ENCODE results near the gene GPAM. TPM values are rescaled to one million over a fixed set of nuclear protein-coding genes. Genes with fewer than 3 reads are reported as not detected.

Gene GPAM
- total and polyA plus RNA-seq, 2 of the 8 experiments (the other 6 are each of a cell fraction or from before 2014, with no cell fraction given), result 5.5 to 15.5 TPM

DNA sequence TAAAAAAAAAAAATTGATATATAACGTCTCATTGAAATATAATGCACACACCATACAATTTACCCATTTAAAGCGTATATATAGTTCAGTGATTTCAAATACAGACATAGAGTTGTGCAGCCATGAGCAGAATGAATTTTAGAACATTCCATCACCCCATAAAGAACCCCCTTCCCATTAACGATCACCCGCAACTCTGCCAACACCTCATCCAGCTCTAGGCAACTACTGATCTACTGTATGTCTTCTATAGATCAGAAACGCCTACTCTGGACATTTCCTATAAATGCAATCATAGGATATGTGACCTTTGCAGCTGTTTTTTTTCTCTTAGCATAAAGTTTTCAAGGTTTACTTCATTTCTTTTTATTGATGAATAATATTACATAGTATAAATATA lies 33.4 kb upstream of the GPAM start:
- Histone ChIP-seq H3K14ac (ENCODE audit: insufficient read length) (no peak overlapping the region), H2BK20ac (ENCODE audit: low read length) (no peak overlapping the region), H3K27me3 (replicated peaks in 1 of 4; ENCODE audit: control insufficient read depth in 3 of 4, extremely low read depth in 1 of 4, insufficient read depth in 3 of 4, low read length in 3 of 4) (no peaks in the 10 kb centered on the region), H3K23ac (ENCODE audit: insufficient read length) (no peak overlapping the region), H3K4me2 (ENCODE audit: insufficient read depth in 1 of 2, low read depth in 2 of 2, low read length in 2 of 2) (no peak overlapping the region), H2AK5ac (ENCODE audit: low read depth, low read length) (no peak overlapping the region), H3K9me3 (ENCODE audit: insufficient read depth in 2 of 2, low read depth in 1 of 2, low read length in 1 of 2) (peaks cover 0 to 5% of the 10 kb centered on the region in 2 experiments; a peak in 1 of 4 replicates), H4K91ac (replicated peaks; ENCODE audit: insufficient read length, low read length) (no peak overlapping the region), H4K20me1 (replicated peaks in 1 of 2; ENCODE audit: control insufficient read depth in 1 of 2, insufficient read depth in 2 of 2, low read length in 2 of 2) (no peaks in the 10 kb centered on the region), H3K56ac (replicated peaks; ENCODE audit: insufficient read length, low read depth, low read length) (no peak overlapping the region), H2BK120ac (replicated peaks; ENCODE audit: low read depth, low read length) (no peak overlapping the region), H3K18ac (ENCODE audit: extremely low read depth, low read length) (no peak overlapping the region), H3K4me3 (ENCODE audit: extremely low read depth in 1 of 4, insufficient read depth in 2 of 4, low read depth in 3 of 4, low read length in 4 of 4) (no peak overlapping the region), H3K27ac (ENCODE audit: low read depth, low read length) (no peak overlapping the region), H3K9ac (replicated peaks in 1 of 4; ENCODE audit: extremely low read depth in 1 of 4, low read depth in 3 of 4, low read length in 3 of 4) (no peak overlapping the region), H3K36me3 (ENCODE audit: control insufficient read depth in 2 of 4, insufficient read depth in 4 of 4, low read length in 3 of 4) (no peaks in the 10 kb centered on the region), H3K4ac (replicated peaks; ENCODE audit: insufficient read length, low read depth, low read length) (no peak overlapping the region), H2BK12ac (ENCODE audit: low read depth, low read length) (no peak overlapping the region), H2BK15ac (ENCODE audit: low read length) (no peak overlapping the region), H3K79me1 (ENCODE audit: low read depth, low read length) (no peaks in the 10 kb centered on the region), H3K23me2 (ENCODE audit: low read depth, low read length) (no peaks in the 10 kb centered on the region), H2BK5ac (ENCODE audit: low read depth, low read length) (no peak overlapping the region), H3K4me1 (replicated peaks in 1 of 4; ENCODE audit: control insufficient read depth in 3 of 4, insufficient read depth in 4 of 4, low read length in 3 of 4) (peaks cover 0 to 3% (median 1%) of the 10 kb centered on the region in 4 experiments; a peak in 2 of 7 replicates), H4K8ac (ENCODE audit: extremely low read depth, insufficient read depth, low read length) (no peak overlapping the region), H4K5ac (ENCODE audit: insufficient read length, low read depth, low read length) (no peak overlapping the region), H3K79me2 (ENCODE audit: control insufficient read depth in 1 of 2, insufficient read depth in 2 of 2, low read length in 2 of 2) (no peaks in the 10 kb centered on the region), H2AFZ (ENCODE audit: low read length) (no peak overlapping the region)
- ChIA-PET POLR2A (ENCODE audit: partially characterized antibody) (no interaction called here), CTCF (ENCODE audit: partially characterized antibody) (interaction anchor here (1.7 kb wide), 1 partner anchor 16 kb away, joined by 4 read pairs; no protein-coding TSS in a partner anchor)
- DNase-seq (ENCODE audit: low read depth in 1 of 2, low spot score in 2 of 2), result no peak
- FAIRE-seq, result no peak
- WGBS, 2 experiments (ENCODE audit: extremely low coverage in 1 of 2, insufficient coverage in 1 of 2, insufficient read length in 1 of 2, insufficient replicate concordance in 2 of 2, low coverage in 1 of 2, low lambda C conversion rate in 2 of 2, missing lambda C conversion rate in 1 of 2), result 90% methylated on average over 5 of the region's 5 CpGs; no CpG with 5 or more reads in 1 of the 2 experiments
- no peak for TF ChIP-seq TAF1 (IDR thresholded peaks at IDR 0.05; ENCODE audit: low read depth, low read length)
- TF ChIP-seq TBP (IDR thresholded peaks at IDR 0.05; ENCODE audit: low read depth, low read length), result no peak
- TF ChIP-seq TCF12 (IDR thresholded peaks at IDR 0.05; ENCODE audit: low read depth, low read length), result no peak
- TF ChIP-seq MAFK (IDR thresholded peaks at IDR 0.05; ENCODE audit: low read depth, low read length), result no peak
- no peak for TF ChIP-seq NANOG (IDR thresholded peaks at IDR 0.05; ENCODE audit: insufficient read depth, low read depth, low read length, poor library complexity, severe bottlenecking)
- TF ChIP-seq ASH2L (IDR thresholded peaks at IDR 0.05; ENCODE audit: low read length), result no peak
- TF ChIP-seq CREB1 (IDR thresholded peaks at IDR 0.05), result no peak
- no peak for TF ChIP-seq EZH2 (IDR thresholded peaks at IDR 0.05; ENCODE audit: low read depth, low read length, severe bottlenecking)
- TF ChIP-seq EP300 (IDR thresholded peaks at IDR 0.05; ENCODE audit: borderline replicate concordance in 1 of 2, low read depth in 2 of 2, low read length in 2 of 2), result no peak

All from H1 (cell line).